GM18951 (cell line): ENCODE data around the gene HERC2.

Source experiments
- POLR2A ChIP-seq: IDR thresholded peaks from 4 replicates; pipeline ENCODE4 v1.6.1; 2011; ENCODE audit warnings: mild to moderate bottlenecking; ENCODE audit not compliant: insufficient read length, insufficient read depth; ENCODE audit errors: extremely low read depth
- in situ Hi-C: fragments of 300-500 bp; cut with MboI; formaldehyde crosslinking; loops from one replicate; pipeline ENCODE4 v1.12.0; 2022; ENCODE audit warnings: low sequenced_read_pairs, mixed read lengths, inconsistent platforms; ENCODE audit not compliant: unreplicated experiment

The HERC2 gene

DNA sequence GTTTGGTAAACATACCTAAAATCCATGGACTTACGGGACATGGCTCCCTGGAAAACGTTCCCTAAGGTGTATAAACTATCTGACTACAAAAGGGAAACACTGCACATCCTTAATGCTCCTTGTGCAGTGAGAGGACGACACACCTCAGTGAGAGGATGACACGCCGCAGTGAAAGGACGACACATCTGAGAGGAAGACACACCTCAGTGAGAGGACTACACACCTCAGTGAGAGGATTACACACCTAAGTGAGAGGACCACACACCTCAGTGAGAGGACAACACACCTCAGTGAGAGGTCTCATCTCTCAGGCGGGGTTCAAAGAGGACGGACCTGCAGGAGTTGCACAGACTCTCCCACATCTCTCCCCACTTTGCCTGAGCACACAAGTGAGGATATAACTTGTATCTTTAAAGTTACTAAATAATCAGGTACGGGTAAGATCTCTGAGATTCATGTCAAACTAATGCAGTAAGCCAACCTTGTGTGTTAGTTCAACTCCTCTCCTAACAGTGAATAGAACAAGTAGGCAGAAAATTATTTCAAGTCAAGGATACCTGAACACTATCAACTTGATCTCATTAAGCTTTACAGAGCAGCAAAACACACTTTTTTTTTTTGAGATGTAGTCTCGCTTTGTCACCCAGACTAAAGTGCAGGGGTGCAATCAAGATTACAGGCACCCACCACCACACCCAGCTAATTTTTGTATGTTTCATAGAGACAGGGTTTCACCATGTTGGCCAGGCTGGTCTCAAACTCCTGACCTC is 32.1 kb downstream of the HERC2 start:
- in situ Hi-C loops, result loop anchor here (25.0 kb wide), 1 partner anchor 322 kb away; no protein-coding TSS in a partner anchor
- TF ChIP-seq POLR2A, result no peak

DNA sequence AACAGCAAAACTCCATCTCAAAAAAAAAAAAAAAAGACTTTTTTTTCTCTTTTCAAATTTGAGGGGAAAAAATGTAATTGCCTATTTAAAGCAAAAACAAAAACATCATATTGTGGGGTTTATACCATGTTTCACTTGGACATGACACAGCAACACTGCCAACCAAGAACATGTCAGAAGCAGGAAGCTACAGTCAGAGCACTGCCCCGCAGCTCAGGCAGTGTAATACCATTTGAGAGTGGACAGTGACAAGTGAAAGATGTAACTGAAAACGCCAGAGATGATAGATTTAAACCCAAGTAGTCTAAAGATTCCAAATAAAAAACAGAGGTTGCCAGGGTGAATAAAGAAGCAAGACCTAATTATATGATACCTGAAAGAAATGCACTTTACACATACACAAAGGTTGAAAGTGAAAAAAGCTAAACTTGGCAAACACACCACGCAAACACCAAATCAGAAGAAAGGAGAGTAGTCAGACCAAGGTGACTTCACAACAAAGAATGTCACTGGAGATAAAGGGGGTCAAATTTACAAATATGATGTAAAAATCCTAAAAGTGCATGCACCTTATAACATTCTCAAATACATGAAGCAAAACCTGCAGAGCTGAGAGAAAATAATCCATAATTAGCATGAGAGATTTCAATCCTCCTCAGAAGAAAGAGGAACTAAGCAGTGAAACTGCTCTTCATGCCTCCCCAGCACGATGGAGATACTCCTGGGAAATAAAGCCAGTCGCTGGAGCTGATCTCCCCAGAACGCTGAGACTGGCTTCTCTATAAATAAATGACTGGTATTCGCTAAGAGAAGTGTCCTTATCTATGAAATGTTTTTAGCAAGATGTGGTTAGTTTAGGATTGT is 32.9 kb downstream of the HERC2 start:
- in situ Hi-C loops, result loop anchor here (25.0 kb wide), 1 partner anchor 323 kb away; no protein-coding TSS in a partner anchor

DNA sequence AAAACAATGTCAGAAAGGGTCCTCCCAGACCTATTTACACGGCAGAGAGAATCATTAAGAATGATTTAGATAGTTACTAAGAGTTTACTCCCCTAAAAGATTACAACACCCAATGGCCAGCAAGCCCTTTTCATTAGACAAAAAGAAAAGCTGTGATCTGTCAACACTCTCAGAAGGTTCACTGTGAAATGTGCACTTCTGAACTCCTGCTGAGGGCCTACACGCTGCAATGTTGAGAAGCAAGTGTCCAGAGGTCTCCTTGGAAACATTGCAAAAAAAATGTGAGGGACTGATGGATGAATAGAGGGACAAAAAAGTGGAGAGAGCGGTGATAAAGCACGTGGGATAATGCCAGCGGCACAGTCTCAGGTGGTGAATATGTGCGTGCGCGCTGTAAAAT is 35.3 kb downstream of the HERC2 start:
- in situ Hi-C loops, result loop anchor here (25.0 kb wide), 1 partner anchor 326 kb away; no protein-coding TSS in a partner anchor

GRCh38 chr15:28286031-28286430 is 35.9 kb downstream of the HERC2 start:
- in situ Hi-C loops, result loop anchor here (25.0 kb wide), 1 partner anchor 326 kb away; no protein-coding TSS in a partner anchor
- TF ChIP-seq POLR2A, result no peak

GRCh38 chr15:28281876-28282275 is 40.1 kb downstream of the HERC2 start:
- in situ Hi-C loops, result loop anchor here (25.0 kb wide), 1 partner anchor 330 kb away; no protein-coding TSS in a partner anchor
- no peak for TF ChIP-seq POLR2A

- in situ Hi-C loops, result loop anchor here (25.0 kb wide), 1 partner anchor 338 kb away; no protein-coding TSS in a partner anchor
- no peak for TF ChIP-seq POLR2A
Observed at GRCh38 chr15:28274635-28275034, 47.3 kb downstream of the HERC2 start.

DNA sequence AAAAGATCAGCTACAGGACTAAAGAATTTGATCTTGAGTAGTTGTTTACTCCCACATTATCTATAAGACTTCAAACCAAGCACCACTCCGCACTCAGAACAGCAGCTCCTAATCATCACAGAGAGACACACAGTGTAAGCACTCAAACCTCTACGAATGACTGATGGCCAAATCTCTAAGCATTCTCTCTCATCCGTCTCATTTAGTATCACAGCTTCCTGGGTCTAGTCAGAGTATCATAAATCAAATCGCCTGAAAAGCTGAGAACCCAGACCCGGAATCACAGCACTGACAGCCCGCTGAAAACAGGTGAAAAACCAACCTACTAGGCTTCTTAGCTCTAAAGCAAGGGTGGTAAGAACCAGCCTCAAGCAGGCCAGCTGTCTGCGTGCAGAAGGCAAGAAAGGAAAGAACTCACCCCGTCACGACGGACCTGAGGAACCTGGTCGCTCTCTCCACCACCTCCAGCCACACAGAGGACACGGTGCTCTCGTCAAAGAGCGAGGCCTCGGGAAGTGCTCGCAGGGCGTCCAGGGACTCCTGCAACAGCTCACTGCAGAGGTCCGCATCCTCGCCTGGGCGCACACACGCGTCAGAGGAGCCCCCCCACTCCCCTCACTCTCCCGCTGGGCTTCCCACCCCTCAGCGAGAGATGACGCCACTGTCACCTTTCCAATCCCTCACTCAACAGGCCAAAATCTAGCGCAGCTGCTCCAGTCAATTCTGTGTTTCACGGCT is 47.9 kb downstream of the HERC2 start:
- in situ Hi-C loops, result no loop called here
- no peak for TF ChIP-seq POLR2A

DNA sequence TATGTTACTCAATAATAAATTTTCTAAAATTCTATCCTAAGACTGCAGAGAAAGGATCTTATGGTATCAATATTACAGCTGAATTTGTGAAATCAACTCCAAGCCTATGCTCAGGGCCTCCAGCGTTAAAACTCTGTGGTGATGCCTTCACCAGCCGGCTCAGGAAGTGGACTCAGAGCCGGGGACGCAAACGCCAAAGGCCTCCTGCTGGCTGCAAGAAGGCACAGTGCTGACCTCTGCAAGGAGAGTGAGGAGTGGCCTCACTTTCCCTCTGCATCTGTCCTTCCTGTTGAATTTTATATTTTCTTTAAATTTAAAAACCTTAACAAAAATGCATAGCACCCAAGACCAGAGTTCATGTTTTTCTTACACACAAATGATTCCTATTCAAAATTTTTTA is 48.5 kb downstream of the HERC2 start:
- in situ Hi-C loops, result no loop called here
- no peak for TF ChIP-seq POLR2A

GRCh38 chr15:28272587-28272986 is 49.4 kb downstream of the HERC2 start:
- in situ Hi-C loops, result no loop called here
- TF ChIP-seq POLR2A, result no peak

DNA sequence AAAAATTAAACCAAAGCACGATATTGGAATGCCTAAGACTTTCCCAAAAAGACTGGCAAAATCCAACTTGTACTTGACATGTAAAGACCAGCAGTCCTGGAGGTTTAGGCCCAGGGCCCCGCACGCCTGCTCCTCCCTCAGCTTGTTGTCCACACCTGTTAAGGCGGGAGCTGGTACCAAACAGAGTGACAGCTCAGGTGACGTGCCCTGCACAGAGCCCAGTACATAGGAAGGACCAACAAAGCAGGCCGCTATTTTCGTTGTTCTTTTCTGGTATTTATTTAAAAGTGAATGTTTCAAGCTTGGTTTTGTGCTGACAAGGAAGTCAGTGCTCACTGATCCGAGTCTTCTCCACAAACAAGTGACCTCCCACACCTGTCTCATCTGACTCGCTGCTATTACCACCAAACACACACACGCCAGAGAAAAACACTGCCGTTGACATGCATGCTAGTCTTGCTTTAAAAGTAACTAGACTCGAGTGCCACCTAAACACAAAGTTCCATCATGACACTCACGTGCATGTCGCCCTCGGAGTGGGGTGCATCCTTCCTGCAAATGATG is 50.2 kb downstream of the HERC2 start:
- in situ Hi-C loops, result no loop called here

DNA sequence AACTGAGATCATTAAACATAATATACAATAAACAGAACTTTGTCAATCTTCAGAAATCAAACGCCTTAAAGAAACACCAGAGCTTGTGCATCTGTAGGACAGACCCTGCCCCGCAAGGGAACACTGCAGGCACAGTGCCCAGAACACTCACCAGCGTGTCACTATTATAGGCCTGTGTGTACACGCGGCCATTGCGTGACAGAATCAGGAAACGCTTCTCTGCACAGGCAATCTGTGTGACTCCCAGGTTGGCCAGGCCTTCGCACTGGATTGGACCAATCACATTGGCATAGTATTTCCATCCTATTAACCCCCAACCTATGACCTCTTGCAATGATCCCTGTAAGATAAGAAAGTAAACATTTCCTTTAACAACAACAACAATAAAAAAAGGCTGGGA is 52.9 kb downstream of the HERC2 start:
- no peak for TF ChIP-seq POLR2A
- in situ Hi-C loops, result no loop called here

More for the DNA sequence above, 50.2 kb downstream of the HERC2 start:
- no peak for TF ChIP-seq POLR2A

DNA sequence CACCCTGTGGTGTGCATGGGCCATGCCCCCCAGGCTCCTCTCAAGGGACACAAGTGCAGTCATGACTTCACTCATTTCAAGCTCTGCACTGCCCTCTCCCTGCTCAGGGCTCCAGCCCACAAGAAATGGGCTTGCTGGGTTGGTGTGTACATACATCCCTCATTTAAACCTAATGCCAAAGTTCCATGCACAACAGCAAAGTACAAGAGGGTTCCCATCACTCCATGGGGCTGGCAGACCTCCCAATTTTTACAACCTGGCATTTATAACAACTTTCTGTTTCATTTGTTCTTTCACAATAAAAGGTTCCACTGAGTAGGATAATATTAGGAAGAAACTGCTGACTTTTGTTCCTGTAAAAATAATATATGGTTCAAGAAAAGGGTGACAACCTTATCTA is 54.3 kb downstream of the HERC2 start:
- in situ Hi-C loops, result no loop called here
- no peak for TF ChIP-seq POLR2A

GRCh38 chr15:28265334-28266019 is 56.5 kb downstream of the HERC2 start:
- in situ Hi-C loops, result no loop called here
- TF ChIP-seq POLR2A, result no peak
